ENCODE data around the gene CRYGB. TPM values are rescaled to one million over a fixed set of nuclear protein-coding genes. Genes with fewer than 3 reads are reported as not detected.

CRYGB gene
- total RNA-seq, 1 experiment from 2014 or later, result not detected

GRCh38 chr2:208103616-208104015, 42.3 kb downstream of the CRYGB start:
- H2BK12ac ChIP-seq (ENCODE audit: insufficient read length, low read depth, low read length), result no peak overlapping the region
- no peak overlapping the region; the same call in 1 of the 2 replicates for H3K14ac ChIP-seq (ENCODE audit: insufficient read depth, low read length)
- H3K56ac ChIP-seq (ENCODE audit: insufficient read length, low read depth, low read length), result no peak overlapping the region
- H2BK5ac ChIP-seq (ENCODE audit: insufficient read length, low read length), result no peak overlapping the region
- no peak for DNase-seq
- no peak overlapping the region for H4K91ac ChIP-seq (ENCODE audit: insufficient read length, low read depth, low read length)
- Mint-ChIP-seq H3K27ac (no peak overlapping the region; a peak in 1 of 7 replicates), H3K27me3 (ENCODE audit: low read depth) (no peaks in the 10 kb centered on the region), H3K4me1 (peaks cover 34 to 40% of the 10 kb centered on the region in 2 experiments), H3K36me3 (ENCODE audit: insufficient read depth in 1 of 3, low read depth in 3 of 3) (peaks cover 0 to 4% (median 4%) of the 10 kb centered on the region in 3 experiments; a peak in 4 of 7 replicates), H3K9me3 (peaks cover 3 to 6% of the 10 kb centered on the region in 2 experiments; a peak in 3 of 5 replicates), H3K4me3 (no peak overlapping the region)
- H3K4ac ChIP-seq (ENCODE audit: low read depth, low read length), result no peak overlapping the region
- no peak overlapping the region for H3K18ac ChIP-seq (ENCODE audit: insufficient read length, low read depth, low read length)
- H3K9me3 ChIP-seq (ENCODE audit: control insufficient read depth, low read depth, low read length), result no peaks in the 10 kb centered on the region
- no peaks in the 10 kb centered on the region for H3K79me1 ChIP-seq (ENCODE audit: insufficient read depth, low read depth, low read length, poor library complexity, severe bottlenecking)
- H3K79me2 ChIP-seq (ENCODE audit: insufficient read depth, low read length), result no peaks in the 10 kb centered on the region
- H2AK5ac ChIP-seq (ENCODE audit: insufficient read length, low read length), result no peak overlapping the region
- no peak overlapping the region for H4K8ac ChIP-seq (replicated peaks; ENCODE audit: insufficient read length, low read depth, low read length)
- no peaks in the 10 kb centered on the region for H3K27me3 ChIP-seq (ENCODE audit: insufficient read depth, low read length)
- H3K23me2 ChIP-seq (ENCODE audit: insufficient read length, low read depth, low read length, poor library complexity, severe bottlenecking), result no peaks in the 10 kb centered on the region
- TF ChIP-seq CTCF (conservative IDR thresholded peaks at IDR 0.05), result no peak
- H2BK20ac ChIP-seq (ENCODE audit: low read depth, low read length, poor library complexity, severe bottlenecking), result no peak overlapping the region
- no CpG with 5 or more reads among the region's 3 CpGs for WGBS (ENCODE audit: extremely low coverage, insufficient read length, low lambda C conversion rate)
- H3K4me1 ChIP-seq (ENCODE audit: insufficient read depth, low read length), result no peaks in the 10 kb centered on the region; the same call in 1 of the 2 replicates
- no peak overlapping the region for H3K27ac ChIP-seq (ENCODE audit: insufficient read length, low read depth, low read length)
- H4K20me1 ChIP-seq (ENCODE audit: control insufficient read depth, insufficient read depth, insufficient read length), result no peaks in the 10 kb centered on the region
- H2BK120ac ChIP-seq (ENCODE audit: low read depth, low read length, poor library complexity, severe bottlenecking), result no peak overlapping the region
- H3K9ac ChIP-seq (ENCODE audit: extremely low read depth, insufficient read length, low read length), result no peak overlapping the region
- no peak overlapping the region for H2BK15ac ChIP-seq (ENCODE audit: low read depth, low read length)
- H3T11ph ChIP-seq (ENCODE audit: low read length), result no peak overlapping the region
- H3K4me2 ChIP-seq (ENCODE audit: insufficient read depth, insufficient read length, low read length), result no peak overlapping the region
- H4K5ac ChIP-seq (ENCODE audit: insufficient read length, low read depth, low read length), result no peak overlapping the region
- H2AFZ ChIP-seq (ENCODE audit: low read length), result no peak overlapping the region
- H3K23ac ChIP-seq (ENCODE audit: insufficient read length, low read depth, low read length), result no peak overlapping the region

Data from H9 (cell line).